GM12872 (cell line): ENCODE measurements around the gene MMP21.

ENCODE experiments used
- TF ChIP-seq, protein P1 (sequence below): IDR thresholded peaks from 3 replicates; pipeline ENCODE4 v1.5.1; 2011; ENCODE audit warnings: low read depth, mild to moderate bottlenecking, low read length, moderate library complexity; ENCODE audit not compliant: insufficient read depth

The MMP21 gene

DNA sequence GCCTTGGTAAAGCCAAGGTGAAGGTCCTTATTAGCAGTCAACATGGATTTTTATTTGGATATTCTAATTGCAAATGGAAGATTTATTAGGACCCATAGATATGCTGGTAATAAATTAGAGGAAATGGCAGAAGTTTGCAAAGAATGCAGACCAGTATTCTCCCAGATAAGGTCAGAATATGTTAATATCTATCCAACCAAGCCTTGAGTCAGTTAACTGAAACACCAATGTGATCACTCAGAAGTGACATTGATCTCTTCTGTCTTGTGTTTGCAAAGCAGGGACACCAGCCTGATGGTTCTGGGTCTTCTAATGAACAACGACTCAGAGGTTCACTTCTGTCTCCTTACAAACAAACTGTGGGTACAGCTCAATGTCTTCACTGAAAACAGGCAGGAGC lies 26.0 kb upstream of the MMP21 start:
- TF ChIP-seq, protein P1, sequence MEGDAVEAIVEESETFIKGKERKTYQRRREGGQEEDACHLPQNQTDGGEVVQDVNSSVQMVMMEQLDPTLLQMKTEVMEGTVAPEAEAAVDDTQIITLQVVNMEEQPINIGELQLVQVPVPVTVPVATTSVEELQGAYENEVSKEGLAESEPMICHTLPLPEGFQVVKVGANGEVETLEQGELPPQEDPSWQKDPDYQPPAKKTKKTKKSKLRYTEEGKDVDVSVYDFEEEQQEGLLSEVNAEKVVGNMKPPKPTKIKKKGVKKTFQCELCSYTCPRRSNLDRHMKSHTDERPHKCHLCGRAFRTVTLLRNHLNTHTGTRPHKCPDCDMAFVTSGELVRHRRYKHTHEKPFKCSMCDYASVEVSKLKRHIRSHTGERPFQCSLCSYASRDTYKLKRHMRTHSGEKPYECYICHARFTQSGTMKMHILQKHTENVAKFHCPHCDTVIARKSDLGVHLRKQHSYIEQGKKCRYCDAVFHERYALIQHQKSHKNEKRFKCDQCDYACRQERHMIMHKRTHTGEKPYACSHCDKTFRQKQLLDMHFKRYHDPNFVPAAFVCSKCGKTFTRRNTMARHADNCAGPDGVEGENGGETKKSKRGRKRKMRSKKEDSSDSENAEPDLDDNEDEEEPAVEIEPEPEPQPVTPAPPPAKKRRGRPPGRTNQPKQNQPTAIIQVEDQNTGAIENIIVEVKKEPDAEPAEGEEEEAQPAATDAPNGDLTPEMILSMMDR: no peak

DNA sequence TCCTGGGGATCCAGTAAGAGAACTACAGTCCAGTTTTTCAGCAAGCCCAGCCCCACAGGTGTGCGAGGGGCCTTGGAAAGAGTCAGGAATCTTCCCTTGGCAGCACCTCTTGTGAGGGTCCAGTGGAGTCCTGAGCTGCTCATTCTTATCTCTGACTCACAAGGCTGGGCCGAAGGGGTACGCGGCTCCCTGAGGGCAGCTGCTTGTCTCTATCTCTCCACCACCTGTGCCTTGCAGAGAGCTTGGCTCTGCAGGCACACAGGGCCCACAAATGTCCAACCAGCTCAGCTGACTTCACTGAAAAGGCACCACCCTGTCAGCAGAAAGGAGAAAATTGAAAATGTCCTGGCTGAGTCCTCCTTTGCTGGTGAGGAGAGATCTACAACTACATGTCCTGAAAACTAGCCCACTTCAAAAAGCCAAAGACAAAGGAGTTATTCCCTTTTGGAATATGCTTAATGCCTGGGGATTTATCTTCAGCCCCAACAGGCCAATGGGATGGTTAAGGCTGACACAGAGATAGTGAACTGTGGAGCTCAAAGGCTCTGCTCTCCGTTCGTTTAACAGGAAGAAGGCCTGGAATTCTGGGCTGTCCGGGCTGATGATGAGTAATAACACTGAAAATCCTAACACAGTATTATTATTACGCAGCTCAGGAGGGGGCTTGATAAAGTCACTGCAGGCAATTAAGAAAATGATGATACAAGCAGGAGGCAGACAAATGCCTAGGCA lies 24.0 kb upstream of the MMP21 start:
- TF ChIP-seq, protein P1: no peak

DNA sequence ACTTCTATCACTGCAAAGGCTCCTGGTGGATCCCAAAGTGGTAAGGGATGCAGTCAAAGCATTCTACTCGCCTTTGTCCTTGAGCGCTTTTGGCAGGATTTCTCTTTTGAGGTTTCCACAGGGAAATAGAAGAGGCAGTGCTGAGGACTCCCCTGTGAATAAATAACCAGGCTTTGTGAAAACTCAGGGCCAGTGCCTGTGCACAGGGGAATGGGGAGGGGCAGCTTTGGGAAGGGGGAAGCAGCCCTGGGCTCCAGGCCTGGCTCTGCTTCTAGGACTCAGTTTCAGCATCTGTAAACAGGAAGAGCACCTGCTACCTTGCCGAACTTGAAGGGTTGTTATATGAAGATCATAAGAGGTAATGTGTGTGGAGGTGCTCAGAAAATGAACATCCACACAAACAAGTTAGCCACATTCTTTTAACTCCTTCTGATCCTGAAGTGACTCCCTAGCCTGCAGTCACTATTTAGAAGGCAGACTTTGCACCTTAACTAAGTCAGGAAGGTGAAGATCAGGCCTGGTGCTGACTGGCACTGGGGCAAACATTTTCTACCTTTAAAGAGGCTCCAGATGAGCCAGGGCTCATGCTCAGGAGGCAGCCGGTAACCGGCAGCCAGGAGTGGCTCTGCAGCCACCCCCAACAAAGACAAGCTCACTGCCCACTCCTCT lies 22.5 kb upstream of the MMP21 start:
- TF ChIP-seq, protein P1: no peak

DNA sequence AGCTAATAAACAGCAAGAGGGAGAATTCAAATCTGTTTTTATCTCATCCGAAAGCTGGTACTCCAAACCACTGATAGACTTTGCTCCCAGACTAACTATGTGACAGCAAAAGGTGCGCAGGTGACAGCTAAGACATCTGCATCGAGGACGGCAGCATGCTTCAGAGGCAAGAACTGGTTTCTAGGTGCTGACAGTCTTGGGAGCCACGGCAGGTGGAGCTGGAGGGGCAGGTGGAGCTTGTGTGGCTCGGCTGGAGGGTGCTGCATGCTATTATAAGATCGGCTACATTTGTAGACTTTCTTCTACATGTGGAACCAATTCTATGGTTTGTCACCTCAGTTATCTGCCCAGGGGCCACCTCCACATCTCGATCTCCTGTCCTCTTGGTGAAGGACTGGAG lies 21.8 kb upstream of the MMP21 start:
- TF ChIP-seq, protein P1: no peak

DNA sequence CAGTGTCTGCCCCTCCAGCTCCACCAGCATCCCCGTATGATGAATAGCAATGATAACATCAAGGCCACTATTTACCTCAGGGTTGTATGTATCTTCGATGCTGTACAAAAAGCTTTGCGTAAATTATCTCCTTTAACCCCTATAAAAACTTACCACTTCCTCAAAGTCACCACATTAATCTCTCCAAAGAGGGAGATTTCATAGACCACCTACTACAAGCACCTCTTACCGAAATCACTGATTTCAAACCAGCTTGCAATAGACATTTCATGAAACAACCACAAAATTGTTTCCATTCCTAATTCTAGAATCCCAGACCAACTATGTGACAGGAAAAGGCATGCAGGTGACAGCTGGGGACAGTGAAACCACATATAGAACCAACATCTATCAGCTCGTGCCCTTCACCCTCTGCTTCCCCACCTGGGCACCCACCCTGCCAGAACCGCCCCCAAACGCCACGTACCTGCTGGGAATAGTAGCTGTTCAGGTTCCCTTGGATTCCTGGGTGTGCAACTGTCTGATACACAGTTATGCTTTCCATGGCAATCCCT lies 20.1 kb upstream of the MMP21 start:
- TF ChIP-seq, protein P1: no peak

DNA sequence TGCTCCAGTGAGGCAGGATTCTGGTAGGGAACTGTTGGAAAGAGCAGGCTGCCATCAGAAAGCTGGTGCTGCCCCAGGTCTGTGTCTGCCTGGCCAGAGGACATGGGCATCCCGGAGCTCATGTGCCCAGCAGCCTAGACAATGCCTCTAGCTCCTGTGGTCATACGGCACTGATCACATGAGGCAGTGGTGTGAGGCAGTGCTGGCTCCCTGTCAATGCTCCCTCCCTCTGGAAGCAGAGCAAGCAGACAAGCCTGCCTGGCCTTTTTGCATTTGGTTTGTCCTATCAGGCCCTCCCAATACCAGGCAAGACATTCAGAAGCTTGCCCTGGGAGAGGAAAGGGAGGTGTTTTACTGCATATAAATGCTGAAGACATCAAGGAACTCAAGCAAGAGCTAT lies 19.5 kb upstream of the MMP21 start:
- TF ChIP-seq, protein P1: no peak
